PC-3 (cell line): Measurements from ENCODE around the gene ZNF365. TPM values are rescaled to one million over a fixed set of nuclear protein-coding genes. Genes with fewer than 3 reads are reported as not detected.
A peak's percentile ranks its signal among the peaks of the same experiment; 100 is the strongest.

Source experiments
- ATAC-seq: fragments of 200-7000 bp; cut with Tn5 transposase; 2 replicates; pipeline ENCODE4 v1.9.1; 2020; ENCODE audit warnings: mild to moderate bottlenecking, moderate library complexity
- Bru-seq: library from RNA; stranded (reverse); fragments of 400-500 nt; gene quantifications from one replicate; lab custom pipeline; 2021; lab: Mats Ljungman, UMichigan
- BruChase-seq, 2 experiments: library from RNA; stranded (reverse); fragments of 400-500 nt; gene quantifications; one replicate each; lab custom pipeline; 2021; lab: Mats Ljungman, UMichigan
- BruUV-seq: library from RNA; stranded (reverse); fragments of 400-500 nt; replicated peaks from 2 replicates; lab custom pipeline; 2021; lab: Mats Ljungman, UMichigan
- CTCF ChIA-PET: fragments of 300-600 bp; sonication (Branson Sonifier 250); formaldehyde crosslinking; loops from one replicate; lab custom pipeline; 2022; ENCODE audit warnings: antibody characterized with exemption; lab: Charles Lee
- POLR2A ChIA-PET: fragments of 300-600 bp; sonication (Branson Sonifier 250); formaldehyde crosslinking; loops from one replicate; lab custom pipeline; 2022; ENCODE audit warnings: antibody characterized with exemption; ENCODE audit not compliant: unreplicated experiment; lab: Charles Lee
- DNase-seq: peaks from one replicate; pipeline ENCODE4 v3.0.0-alpha.2; 2015
- H2AFZ ChIP-seq: fragments of 300-600 bp; sonication (generic); 2 replicates; pipeline ENCODE4 v1.6.0; 2016; ENCODE audit warnings: antibody characterized with exemption, low read length
- H3F3A ChIP-seq: fragments of 300-600 bp; sonication (generic); one replicate; pipeline ENCODE4 v1.6.0; 2017; ENCODE audit warnings: antibody characterized with exemption, low read length, control low read depth, mild to moderate bottlenecking; ENCODE audit not compliant: unreplicated experiment
- H3K27ac ChIP-seq: fragments of 300-600 bp; sonication (generic); 2 replicates; pipeline ENCODE4 v1.5.1; 2016; ENCODE audit warnings: mild to moderate bottlenecking, low read length
- H3K27me3 ChIP-seq: fragments of 300-600 bp; sonication (generic); 2 replicates; pipeline ENCODE4 v1.6.1; 2016; ENCODE audit warnings: low read length, mixed read lengths
- H3K36me3 ChIP-seq: fragments of 300-600 bp; sonication (generic); 2 replicates; pipeline ENCODE4 v1.6.1; 2016; ENCODE audit warnings: low read depth, mixed run types, low read length, mixed read lengths
- H3K4me1 ChIP-seq: fragments of 300-600 bp; sonication (generic); 2 replicates; pipeline ENCODE4 v1.5.1; 2016; ENCODE audit warnings: low read length; ENCODE audit not compliant: insufficient read depth
- H3K4me2 ChIP-seq: fragments of 300-600 bp; sonication (generic); 2 replicates; pipeline ENCODE4 v1.6.0; 2016; ENCODE audit warnings: low read length
- H3K4me3 ChIP-seq: fragments of 300-600 bp; sonication (generic); 2 replicates; pipeline ENCODE4 v1.5.1; 2016; ENCODE audit warnings: mild to moderate bottlenecking, low read length, mixed read lengths
- H3K79me2 ChIP-seq: fragments of 300-600 bp; sonication (generic); 2 replicates; pipeline ENCODE4 v1.6.1; 2017; ENCODE audit warnings: low read length, mixed read lengths
- H3K9ac ChIP-seq: fragments of 300-600 bp; sonication (generic); 2 replicates; pipeline ENCODE4 v1.6.0; 2016; ENCODE audit warnings: mild to moderate bottlenecking, low read length
- H3K9me2 ChIP-seq: fragments of 300-600 bp; sonication (generic); replicated peaks from 2 replicates; pipeline ENCODE4 v1.6.1; 2016; ENCODE audit warnings: mixed run types, low read length, mixed read lengths
- H3K9me3 ChIP-seq: fragments of 300-600 bp; sonication (generic); 2 replicates; pipeline ENCODE4 v1.6.1; 2016; ENCODE audit warnings: low read length, mixed read lengths
- H4K20me1 ChIP-seq: fragments of 300-600 bp; sonication (generic); 2 replicates; pipeline ENCODE4 v1.6.1; 2016; ENCODE audit warnings: low read length, mixed read lengths
- EZH2 ChIP-seq: fragments of 300-600 bp; sonication (generic); IDR thresholded peaks from one replicate; pipeline ENCODE4 v1.6.1; 2017; ENCODE audit warnings: antibody characterized with exemption, mild to moderate bottlenecking, low read length; ENCODE audit not compliant: unreplicated experiment
- EZH2phosphoT487 ChIP-seq: fragments of 300-600 bp; sonication (generic); IDR thresholded peaks from 2 replicates; pipeline ENCODE4 v1.6.1; 2018; ENCODE audit warnings: mild to moderate bottlenecking, antibody characterized with exemption, low read length, borderline replicate concordance
- intact Hi-C: fragments of 100-400 bp; cut with micrococcal nuclease; formaldehyde crosslinking; loops from 2 replicates; pipeline ENCODE4 v1.9.0; 2023
- long read RNA-seq: library from polyadenylated mRNA; unstranded; transcript quantifications from one replicate; pipeline ENCODE4 v2.0.0, GENCODE V29; 2021; ENCODE audit not compliant: unreplicated experiment
- total RNA-seq: library from RNA; depleted of rRNA; stranded (reverse); fragments of >200 nt; gene quantifications from 2 replicates; pipeline ENCODE4 v1.2.3, GENCODE V29; 2014; rRNA removed
- TF ChIP-seq, protein P1 (sequence below): fragments of 300-600 bp; sonication (generic); conservative IDR thresholded peaks from 2 replicates; pipeline ENCODE4 v1.5.1; 2017; ENCODE audit warnings: antibody characterized with exemption, low read depth, mild to moderate bottlenecking, low read length

Gene ZNF365, protein sequence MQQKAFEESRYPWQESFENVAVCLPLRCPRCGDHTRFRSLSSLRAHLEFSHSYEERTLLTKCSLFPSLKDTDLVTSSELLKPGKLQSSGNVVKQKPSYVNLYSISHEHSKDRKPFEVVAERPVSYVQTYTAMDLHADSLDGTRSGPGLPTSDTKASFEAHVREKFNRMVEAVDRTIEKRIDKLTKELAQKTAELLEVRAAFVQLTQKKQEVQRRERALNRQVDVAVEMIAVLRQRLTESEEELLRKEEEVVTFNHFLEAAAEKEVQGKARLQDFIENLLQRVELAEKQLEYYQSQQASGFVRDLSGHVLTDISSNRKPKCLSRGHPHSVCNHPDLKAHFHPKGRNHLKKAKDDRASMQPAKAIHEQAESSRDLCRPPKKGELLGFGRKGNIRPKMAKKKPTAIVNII
- 19.0 and 20.2 TPM in 2 replicates for total RNA-seq
- Bru-seq, nascent RNA, result percentile 88 among the genes with signal in this experiment
- BruChase-seq, experiment 1, labeled RNA remaining after a 6-hour chase, result percentile 97 among the genes with signal in this experiment
- BruChase-seq, experiment 2, labeled RNA remaining after a 2-hour chase, result percentile 98 among the genes with signal in this experiment
- long read RNA-seq, full-length matches to known transcripts, result 79 of 98 reads
- long read RNA-seq, partial matches to known transcripts, result 12 of 98 reads
- long read RNA-seq, other reads (novel, unspliced or antisense), result 7 of 98 reads

DNA sequence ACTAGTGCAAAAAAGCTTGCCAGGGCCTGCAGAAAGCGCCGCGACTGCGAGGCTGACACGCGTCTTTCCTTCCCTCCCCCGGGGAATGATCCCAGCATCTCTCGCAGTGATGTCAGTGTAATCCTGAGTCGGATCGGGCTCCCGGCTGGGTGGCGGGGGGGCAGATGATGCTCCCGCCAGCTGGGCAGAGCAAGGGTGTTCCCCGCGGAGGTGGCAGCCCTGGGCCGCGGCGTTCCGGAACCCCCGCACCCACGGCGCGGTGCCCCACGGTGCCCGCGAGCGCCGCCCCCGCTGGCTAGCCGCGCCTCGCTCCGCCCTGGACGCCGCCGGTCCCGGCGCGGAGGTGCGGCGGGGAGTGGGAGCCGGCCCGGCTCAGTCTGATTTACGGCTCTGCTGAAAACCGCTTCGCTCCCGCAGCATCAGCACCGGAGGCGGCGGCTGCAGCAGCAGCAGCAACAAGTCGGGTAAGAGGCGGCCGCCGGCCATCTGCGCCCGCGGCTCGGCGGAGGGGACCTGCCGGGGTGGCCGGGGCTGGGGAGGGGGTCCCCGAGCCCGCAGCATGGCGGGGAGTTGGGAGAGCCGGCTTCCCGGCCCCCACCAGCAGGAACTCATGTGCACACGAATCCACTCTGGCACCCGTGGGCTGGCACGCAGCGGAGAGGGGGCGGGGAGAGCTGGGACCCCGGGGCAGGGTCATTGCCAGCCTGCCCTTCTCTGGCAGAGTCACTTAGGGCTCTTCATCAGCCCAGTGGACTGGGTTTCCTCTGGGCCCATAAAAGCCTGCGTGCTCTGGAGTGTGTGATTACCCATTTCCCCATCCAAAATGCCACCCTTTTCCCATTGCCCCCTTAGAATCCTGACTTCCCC is at the start of gene ZNF365:
Gene ZNF365 (plus strand): TSS at position 375 of the 867 bp plus-strand sequence. CDS start 1,825 bp downstream, outside the sequence.
- Histone ChIP-seq H3K36me3 (no peaks in the 10 kb centered on the region), H2AFZ (peak within 1 kb of the TSS; percentile 91), H3K9me2 (no peaks in the 10 kb centered on the region), H3F3A (peaks cover 2% of the 10 kb centered on the region), H3K4me3 (peak within 1 kb of the TSS; percentile 75), H3K27ac (no peak within 1 kb of the TSS), H3K79me2 (peaks cover 42% of the 10 kb centered on the region), H4K20me1 (no peaks in the 10 kb centered on the region), H3K4me1 (peaks cover 45% of the 10 kb centered on the region), H3K9ac (peak within 1 kb of the TSS; percentile 62), H3K4me2 (peak within 1 kb of the TSS; percentile 82), H3K27me3 (no peaks in the 10 kb centered on the region), H3K9me3 (no peaks in the 10 kb centered on the region)
- intact Hi-C loops, result loop anchor here (2.0 kb wide), 1 partner anchor 41 kb away; no protein-coding TSS in a partner anchor
- ChIA-PET CTCF (interaction anchor here (0.6 to 0.7 kb wide), 2 partner anchors 40 to 118 kb away, joined by 9 to 11 read pairs; no protein-coding TSS in a partner anchor), POLR2A (interaction anchor here (0.7 kb wide), 1 partner anchor 106 kb away, joined by 3 read pairs; the partner anchor contains the start of gene RTKN2)
- TF ChIP-seq, protein P1, sequence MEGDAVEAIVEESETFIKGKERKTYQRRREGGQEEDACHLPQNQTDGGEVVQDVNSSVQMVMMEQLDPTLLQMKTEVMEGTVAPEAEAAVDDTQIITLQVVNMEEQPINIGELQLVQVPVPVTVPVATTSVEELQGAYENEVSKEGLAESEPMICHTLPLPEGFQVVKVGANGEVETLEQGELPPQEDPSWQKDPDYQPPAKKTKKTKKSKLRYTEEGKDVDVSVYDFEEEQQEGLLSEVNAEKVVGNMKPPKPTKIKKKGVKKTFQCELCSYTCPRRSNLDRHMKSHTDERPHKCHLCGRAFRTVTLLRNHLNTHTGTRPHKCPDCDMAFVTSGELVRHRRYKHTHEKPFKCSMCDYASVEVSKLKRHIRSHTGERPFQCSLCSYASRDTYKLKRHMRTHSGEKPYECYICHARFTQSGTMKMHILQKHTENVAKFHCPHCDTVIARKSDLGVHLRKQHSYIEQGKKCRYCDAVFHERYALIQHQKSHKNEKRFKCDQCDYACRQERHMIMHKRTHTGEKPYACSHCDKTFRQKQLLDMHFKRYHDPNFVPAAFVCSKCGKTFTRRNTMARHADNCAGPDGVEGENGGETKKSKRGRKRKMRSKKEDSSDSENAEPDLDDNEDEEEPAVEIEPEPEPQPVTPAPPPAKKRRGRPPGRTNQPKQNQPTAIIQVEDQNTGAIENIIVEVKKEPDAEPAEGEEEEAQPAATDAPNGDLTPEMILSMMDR, result no peak; the same call in 1 of the 2 replicates
- TF ChIP-seq EZH2 (no peak), EZH2phosphoT487 (no peak)
- peak; percentile 79 for ATAC-seq
- peak; percentile 89 for DNase-seq
- no TSS peak for BruUV-seq

GRCh38 chr10:62326176-62326575 is 48.0 kb upstream of the ZNF365 start:
- peaks cover 8% of the 10 kb centered on the region for H3K4me1 ChIP-seq
- no peaks in the 10 kb centered on the region for H3K79me2 ChIP-seq
- ChIA-PET CTCF (no interaction called here), POLR2A (no interaction called here)
- H3K27me3 ChIP-seq, result no peaks in the 10 kb centered on the region
- no peak overlapping the region for H3K4me2 ChIP-seq
- no peak for DNase-seq
- H3K9me3 ChIP-seq, result no peaks in the 10 kb centered on the region
- no peaks in the 10 kb centered on the region for H3F3A ChIP-seq
- BruUV-seq, result no TSS peak
- TF ChIP-seq EZH2phosphoT487, result no peak
- TF ChIP-seq EZH2, result no peak
- TF ChIP-seq, protein P1, result no peak
- H2AFZ ChIP-seq, result no peak overlapping the region
- no peak for ATAC-seq
- no peaks in the 10 kb centered on the region for H3K36me3 ChIP-seq
- no peak overlapping the region for H3K9ac ChIP-seq
- no peaks in the 10 kb centered on the region for H3K9me2 ChIP-seq
- intact Hi-C loops, result no loop called here
- H4K20me1 ChIP-seq, result no peaks in the 10 kb centered on the region
- H3K27ac ChIP-seq, result no peak overlapping the region
- H3K4me3 ChIP-seq, result no peak overlapping the region
